CD4-positive, alpha-beta T cell (primary cell): ENCODE data around the gene HSD17B11. TPM values are rescaled to one million over a fixed set of nuclear protein-coding genes. Genes with fewer than 3 reads are reported as not detected.

Source experiments
- ATAC-seq: fragments of 200-7000 bp; cut with Tn5 transposase; one replicate; pipeline ENCODE4 v1.10.0; 2022; ENCODE audit warnings: mild to moderate bottlenecking; ENCODE audit not compliant: poor library complexity
- CTCF ChIA-PET: fragments of 350-600 bp; sonication (Branson Sonifier 250); formaldehyde crosslinking; loops from one replicate; lab custom pipeline; 2021; ENCODE audit warnings: antibody characterized with exemption, inconsistent platforms; lab: Charles Lee
- POLR2A ChIA-PET: fragments of 350-600 bp; sonication (Branson Sonifier 250); formaldehyde crosslinking; loops from one replicate; lab custom pipeline; 2021; ENCODE audit warnings: antibody characterized with exemption, inconsistent platforms; lab: Charles Lee
- DNase-seq, 14 experiments: peaks; one replicate each; pipeline ENCODE4 v3.0.0-alpha.2; 2013 to 2020; ENCODE audit warnings: mixed read lengths in 2 of 14
- H3K27ac ChIP-seq, 2 donors: one replicate each; pipeline versions ENCODE4 v1.5.1 to v1.7.0; 2013; ENCODE audit warnings: low read length in 2 of 2, low read depth in 1 of 2, mild to moderate bottlenecking in 1 of 2
- H3K27me3 ChIP-seq, 2 experiments: 1 replicate in 1 of 2; 2 replicates in 1 of 2; pipeline versions ENCODE4 v1.6.1 to v1.7.0; 2013; ENCODE audit warnings: low read length in 2 of 2, control low read depth in 1 of 2, mild to moderate bottlenecking in 1 of 2, moderate library complexity in 1 of 2; ENCODE audit not compliant: insufficient read depth in 2 of 2, control insufficient read depth in 1 of 2
- H3K36me3 ChIP-seq: one replicate; pipeline ENCODE4 v1.6.1; 2013; ENCODE audit warnings: low read length, control low read depth; ENCODE audit not compliant: insufficient read depth
- H3K4me1 ChIP-seq: one replicate; pipeline ENCODE4 v1.6.1; 2013; ENCODE audit warnings: low read length, control low read depth; ENCODE audit not compliant: insufficient read depth
- H3K4me3 ChIP-seq: one replicate; pipeline ENCODE4 v1.5.1; 2013; ENCODE audit warnings: mild to moderate bottlenecking, low read length, moderate library complexity
- H3K9me3 ChIP-seq, 2 experiments: 1 replicate in 1 of 2; 2 replicates in 1 of 2; pipeline versions ENCODE4 v1.6.1 to v1.7.0; 2013; ENCODE audit warnings: low read length in 2 of 2, mild to moderate bottlenecking in 2 of 2, control low read depth in 1 of 2, moderate library complexity in 1 of 2; ENCODE audit not compliant: control insufficient read depth in 1 of 2, insufficient read depth in 1 of 2
- H3K27ac Mint-ChIP-seq: one replicate; pipeline ENCODE4 v1.8.0; 2020; ENCODE audit warnings: mixed read lengths
- H3K27me3 Mint-ChIP-seq: one replicate; pipeline ENCODE4 v1.8.0; 2021; ENCODE audit warnings: mixed read lengths
- H3K36me3 Mint-ChIP-seq: one replicate; pipeline ENCODE4 v1.8.0; 2021; ENCODE audit warnings: low read depth, mixed read lengths
- H3K4me1 Mint-ChIP-seq: one replicate; pipeline ENCODE4 v1.8.0; 2021; ENCODE audit warnings: low read depth, mixed read lengths
- H3K4me3 Mint-ChIP-seq: one replicate; pipeline ENCODE4 v1.8.0; 2020; ENCODE audit warnings: mild to moderate bottlenecking, mixed read lengths
- H3K9me3 Mint-ChIP-seq: one replicate; pipeline ENCODE4 v1.8.0; 2020; ENCODE audit warnings: mixed read lengths
- CTCF ChIP-seq: fragments of 200-600 bp; IDR thresholded peaks from one replicate; pipeline ENCODE4 v1.8.0; 2022; ENCODE audit warnings: antibody characterized with exemption, mild to moderate bottlenecking
- intact Hi-C, 2 experiments: fragments of 100-400 bp; cut with DNase I in 1 of 2; cut with micrococcal nuclease in 1 of 2; formaldehyde crosslinking; loops; one replicate each; pipeline versions ENCODE4 v1.15.1 to v1.9.0; 2023 to 2025; cut with DNase I, micrococcal nuclease
- total RNA-seq, 174 experiments: library from RNA in 2 of 174; stranded (reverse) in 2 of 174; gene quantifications; one replicate each; pipeline ENCODE4 v1.2.3 and lab custom pipeline; 2021 to 2026

Gene HSD17B11
- total RNA-seq, 2 experiments from 2014 or later: 34.9 to 36.5 TPM

- ATAC-seq: no peak
- no peak within 1 kb of the TSS for H3K27ac Mint-ChIP-seq
These were observed 68.2 kb downstream of the HSD17B11 start, which contains the start of gene HSD17B13 for GRCh38 chr4:87322754-87323153. HSD17B13 (minus strand) TSS chr4:87322882; CDS start chr4:87322841, 41 bp downstream.

GRCh38 chr4:87321888-87322287 lies 69.1 kb downstream of the HSD17B11 start:
- Histone ChIP-seq H3K9me3 (no peaks in the 10 kb centered on the region), H3K4me1 (no peaks in the 10 kb centered on the region), H3K36me3 (no peaks in the 10 kb centered on the region), H3K4me3 (no peak overlapping the region), H3K27ac (no peak overlapping the region), H3K27me3 (no peaks in the 10 kb centered on the region)
- H3K9me3 Mint-ChIP-seq: no peaks in the 10 kb centered on the region
- no peak overlapping the region for H3K27ac Mint-ChIP-seq
- intact Hi-C loops: no loop called here
- POLR2A ChIA-PET: no interaction called here
- no peaks in the 10 kb centered on the region for H3K36me3 Mint-ChIP-seq
- no peak for TF ChIP-seq CTCF
- H3K4me1 Mint-ChIP-seq: no peaks in the 10 kb centered on the region
- DNase-seq (no peak), ATAC-seq (no peak)
- no peaks in the 10 kb centered on the region for H3K27me3 Mint-ChIP-seq
- CTCF ChIA-PET: interaction anchor here (0.5 kb wide), 1 partner anchor 9 kb away, joined by 4 read pairs; no protein-coding TSS in a partner anchor
- no peak overlapping the region for H3K4me3 Mint-ChIP-seq

More at GRCh38 chr4:87322754-87323153, 68.2 kb downstream of the HSD17B11 start, which contains the start of gene HSD17B13:
- no peak for TF ChIP-seq CTCF
- no peaks in the 10 kb centered on the region for H3K27me3 Mint-ChIP-seq
- H3K27me3 ChIP-seq: no peaks in the 10 kb centered on the region
- H3K9me3 Mint-ChIP-seq: no peaks in the 10 kb centered on the region
- no peak within 1 kb of the TSS for H3K27ac ChIP-seq
- CTCF ChIA-PET: no interaction called here
- H3K4me3 Mint-ChIP-seq: no peak within 1 kb of the TSS
- intact Hi-C loops: no loop called here
- no peaks in the 10 kb centered on the region for H3K36me3 Mint-ChIP-seq
- DNase-seq: no peak
- H3K4me1 Mint-ChIP-seq: no peaks in the 10 kb centered on the region
- no peaks in the 10 kb centered on the region for H3K4me1 ChIP-seq
- POLR2A ChIA-PET: no interaction called here
- no peak within 1 kb of the TSS for H3K4me3 ChIP-seq
- peaks cover 0 to 3% of the 10 kb centered on the region in 2 experiments for H3K9me3 ChIP-seq
- no peaks in the 10 kb centered on the region for H3K36me3 ChIP-seq

GRCh38 chr4:87317527-87317926 lies 73.5 kb downstream of the HSD17B11 start:
- DNase-seq (no peak), ATAC-seq (no peak)
- H3K27ac ChIP-seq: no peak overlapping the region
- POLR2A ChIA-PET: no interaction called here
- H3K9me3 ChIP-seq: no peaks in the 10 kb centered on the region
- TF ChIP-seq CTCF: no peak
- peaks cover 3% of the 10 kb centered on the region for H3K36me3 ChIP-seq
- Mint-ChIP-seq H3K4me3 (no peak overlapping the region), H3K27ac (no peak overlapping the region), H3K27me3 (no peaks in the 10 kb centered on the region), H3K36me3 (no peaks in the 10 kb centered on the region), H3K9me3 (no peaks in the 10 kb centered on the region), H3K4me1 (no peaks in the 10 kb centered on the region)
- no peak overlapping the region for H3K4me3 ChIP-seq
- intact Hi-C loops: no loop called here
- CTCF ChIA-PET: interaction anchor here (1.6 kb wide), 1 partner anchor 29 kb away, joined by 3 read pairs; no protein-coding TSS in a partner anchor
- no peaks in the 10 kb centered on the region for H3K4me1 ChIP-seq
- no peaks in the 10 kb centered on the region for H3K27me3 ChIP-seq
